ENCODE results near the gene AFP. TPM values are rescaled to one million over a fixed set of nuclear protein-coding genes. Genes with fewer than 3 reads are reported as not detected.

AFP gene
- total RNA-seq, 1 experiment from 2014 or later: 4.9 TPM

- no peak overlapping the region for H2BK20ac ChIP-seq (ENCODE audit: low read depth, low read length, poor library complexity, severe bottlenecking)
- no peak overlapping the region for H3K18ac ChIP-seq (ENCODE audit: insufficient read length, low read depth, low read length)
- no peak overlapping the region for H3T11ph ChIP-seq (ENCODE audit: low read length)
- DNase-seq: no peak
- no peak overlapping the region for H4K5ac ChIP-seq (ENCODE audit: insufficient read length, low read depth, low read length)
- no peak overlapping the region for H3K27ac ChIP-seq (ENCODE audit: insufficient read length, low read depth, low read length)
- no peak overlapping the region for H2AFZ ChIP-seq (ENCODE audit: low read length)
- H3K23ac ChIP-seq (ENCODE audit: insufficient read length, low read depth, low read length): no peak overlapping the region
- H3K36me3 Mint-ChIP-seq (ENCODE audit: insufficient read depth in 1 of 3, low read depth in 3 of 3): no peaks in the 10 kb centered on the region
- H3K27me3 Mint-ChIP-seq (ENCODE audit: low read depth): no peaks in the 10 kb centered on the region
- no CpG with 5 or more reads among the region's 4 CpGs for WGBS (ENCODE audit: extremely low coverage, insufficient read length, low lambda C conversion rate)
- H3K4ac ChIP-seq (ENCODE audit: low read depth, low read length): no peak overlapping the region
- no peak overlapping the region for H2BK5ac ChIP-seq (ENCODE audit: insufficient read length, low read length)
- no peaks in the 10 kb centered on the region for H3K79me2 ChIP-seq (ENCODE audit: insufficient read depth, low read length)
- H3K4me2 ChIP-seq (ENCODE audit: insufficient read depth, insufficient read length, low read length): no peak overlapping the region
- H3K27ac Mint-ChIP-seq: no peak overlapping the region
- no peak overlapping the region for H3K4me3 Mint-ChIP-seq
- no peaks in the 10 kb centered on the region for H3K79me1 ChIP-seq (ENCODE audit: insufficient read depth, low read depth, low read length, poor library complexity, severe bottlenecking)
- no peak overlapping the region for H2BK120ac ChIP-seq (ENCODE audit: low read depth, low read length, poor library complexity, severe bottlenecking)
- H3K23me2 ChIP-seq (ENCODE audit: insufficient read length, low read depth, low read length, poor library complexity, severe bottlenecking): no peaks in the 10 kb centered on the region
- no peak overlapping the region for H2BK15ac ChIP-seq (ENCODE audit: low read depth, low read length)
- TF ChIP-seq CTCF (conservative IDR thresholded peaks at IDR 0.05): no peak
- H4K8ac ChIP-seq (replicated peaks; ENCODE audit: insufficient read length, low read depth, low read length): no peak overlapping the region
- H3K4me1 ChIP-seq (ENCODE audit: insufficient read depth, low read length): no peaks in the 10 kb centered on the region
- H3K9ac ChIP-seq (ENCODE audit: extremely low read depth, insufficient read length, low read length): no peak overlapping the region
- no peaks in the 10 kb centered on the region for H4K20me1 ChIP-seq (ENCODE audit: control insufficient read depth, insufficient read depth, insufficient read length)
- no peak overlapping the region for H4K91ac ChIP-seq (ENCODE audit: insufficient read length, low read depth, low read length)
- H2AK5ac ChIP-seq (ENCODE audit: insufficient read length, low read length): no peak overlapping the region
- H2BK12ac ChIP-seq (ENCODE audit: insufficient read length, low read depth, low read length): no peak overlapping the region
- no peaks in the 10 kb centered on the region for H3K9me3 Mint-ChIP-seq
- no peaks in the 10 kb centered on the region for H3K27me3 ChIP-seq (ENCODE audit: insufficient read depth, low read length)
- H3K14ac ChIP-seq (ENCODE audit: insufficient read depth, low read length): no peak overlapping the region
- H3K56ac ChIP-seq (ENCODE audit: insufficient read length, low read depth, low read length): no peak overlapping the region
- no peaks in the 10 kb centered on the region for H3K4me1 Mint-ChIP-seq
- H3K9me3 ChIP-seq (ENCODE audit: control insufficient read depth, low read depth, low read length): no peaks in the 10 kb centered on the region
Observed at GRCh38 chr4:73422458-73422752, 13.6 kb upstream of the AFP start.
